Measurements from ENCODE around the gene PPP2R3B. TPM values are rescaled to one million over a fixed set of nuclear protein-coding genes. Genes with fewer than 3 reads are reported as not detected.

The PPP2R3B gene
- total and polyA plus RNA-seq, 7 donors: 2.1 to 16.1 (median 5.4) TPM

- 25 to 45% methylated on average over 47 of the region's 47 CpGs for WGBS, 2 donors
- intact Hi-C loops (cut with DNase I): no loop called here
- H3K36me3 ChIP-seq: no peaks in the 10 kb centered on the region
- no peak for TF ChIP-seq EP300 (IDR thresholded peaks at IDR 0.05)
- no peak for TF ChIP-seq POLR2A (IDR thresholded peaks at IDR 0.05)
- no peak for TF ChIP-seq POLR2AphosphoS5 (IDR thresholded peaks at IDR 0.05)
- no peak for TF ChIP-seq CTCF (IDR thresholded peaks at IDR 0.05)
- H3K4me1 ChIP-seq: peaks cover 0 to 12% (median 9%) of the 10 kb centered on the region in 4 donors
- H3K9me3 ChIP-seq: no peaks in the 10 kb centered on the region
- no peak overlapping the region for H3K27ac ChIP-seq
- peak overlapping the region in 3 of 4 donors; percentile 17 to 34 (median 32) for H3K4me3 ChIP-seq
- DNase-seq: no peak
- peaks cover 0 to 17% (median 2%) of the 10 kb centered on the region in 3 donors for H3K27me3 ChIP-seq
These were observed 26.9 kb upstream of the PPP2R3B start for GRCh38 chrX:413322-414201.

GRCh38 chrX:410296-410695 lies 23.6 kb upstream of the PPP2R3B start:
- Histone ChIP-seq H3K36me3 (no peaks in the 10 kb centered on the region), H3K9me3 (no peaks in the 10 kb centered on the region), H3K27ac (no peak overlapping the region), H3K27me3 (peaks cover 0 to 17% (median 2%) of the 10 kb centered on the region in 3 donors), H3K4me1 (peaks cover 0 to 12% (median 9%) of the 10 kb centered on the region in 4 donors), H3K4me3 (no peak overlapping the region)
- TF ChIP-seq POLR2A (IDR thresholded peaks at IDR 0.05) (no peak), POLR2AphosphoS5 (IDR thresholded peaks at IDR 0.05) (no peak), CTCF (IDR thresholded peaks at IDR 0.05) (no peak), EP300 (IDR thresholded peaks at IDR 0.05) (no peak)
- intact Hi-C loops (cut with DNase I): no loop called here
- no peak for DNase-seq
- WGBS, 2 donors: 94 to 97% methylated on average over 17 of the region's 17 CpGs

GRCh38 chrX:405149-405548 lies 18.4 kb upstream of the PPP2R3B start:
- DNase-seq: no peak
- intact Hi-C loops (cut with DNase I): no loop called here
- TF ChIP-seq POLR2AphosphoS5 (IDR thresholded peaks at IDR 0.05) (no peak), POLR2A (IDR thresholded peaks at IDR 0.05) (no peak), CTCF (IDR thresholded peaks at IDR 0.05) (no peak), EP300 (IDR thresholded peaks at IDR 0.05) (no peak)
- 76 to 89% methylated on average over 5 of the region's 5 CpGs for WGBS, 2 donors
- Histone ChIP-seq H3K36me3 (no peaks in the 10 kb centered on the region), H3K9me3 (no peaks in the 10 kb centered on the region), H3K4me3 (no peak overlapping the region), H3K27me3 (no peaks in the 10 kb centered on the region), H3K4me1 (no peaks in the 10 kb centered on the region), H3K27ac (no peak overlapping the region)

- H3K9me3 ChIP-seq: no peaks in the 10 kb centered on the region
- H3K36me3 ChIP-seq: no peaks in the 10 kb centered on the region
- no peak overlapping the region for H3K4me3 ChIP-seq
- TF ChIP-seq POLR2A (IDR thresholded peaks at IDR 0.05): no peak
- no peak for TF ChIP-seq EP300 (IDR thresholded peaks at IDR 0.05)
- no peak for TF ChIP-seq POLR2AphosphoS5 (IDR thresholded peaks at IDR 0.05)
- TF ChIP-seq CTCF (IDR thresholded peaks at IDR 0.05): no peak
- 22 to 65% methylated on average over 10 of the region's 10 CpGs for WGBS, 2 donors
- H3K27ac ChIP-seq: no peak overlapping the region
- no peaks in the 10 kb centered on the region for H3K4me1 ChIP-seq
- H3K27me3 ChIP-seq: no peaks in the 10 kb centered on the region
- intact Hi-C loops (cut with DNase I): no loop called here
- no peak for DNase-seq
These were observed 17.9 kb upstream of the PPP2R3B start for GRCh38 chrX:404656-405055.
